ENCODE data around the gene ANKRD35. TPM values are rescaled to one million over a fixed set of nuclear protein-coding genes. Genes with fewer than 3 reads are reported as not detected.
A peak's percentile ranks its signal among the peaks of the same experiment; 100 is the strongest.

Gene ANKRD35
- total and polyA plus RNA-seq, 2 of the 8 experiments (the other 6 are each of a cell fraction or from before 2014, with no cell fraction given): 1.6 to 3.0 TPM

DNA sequence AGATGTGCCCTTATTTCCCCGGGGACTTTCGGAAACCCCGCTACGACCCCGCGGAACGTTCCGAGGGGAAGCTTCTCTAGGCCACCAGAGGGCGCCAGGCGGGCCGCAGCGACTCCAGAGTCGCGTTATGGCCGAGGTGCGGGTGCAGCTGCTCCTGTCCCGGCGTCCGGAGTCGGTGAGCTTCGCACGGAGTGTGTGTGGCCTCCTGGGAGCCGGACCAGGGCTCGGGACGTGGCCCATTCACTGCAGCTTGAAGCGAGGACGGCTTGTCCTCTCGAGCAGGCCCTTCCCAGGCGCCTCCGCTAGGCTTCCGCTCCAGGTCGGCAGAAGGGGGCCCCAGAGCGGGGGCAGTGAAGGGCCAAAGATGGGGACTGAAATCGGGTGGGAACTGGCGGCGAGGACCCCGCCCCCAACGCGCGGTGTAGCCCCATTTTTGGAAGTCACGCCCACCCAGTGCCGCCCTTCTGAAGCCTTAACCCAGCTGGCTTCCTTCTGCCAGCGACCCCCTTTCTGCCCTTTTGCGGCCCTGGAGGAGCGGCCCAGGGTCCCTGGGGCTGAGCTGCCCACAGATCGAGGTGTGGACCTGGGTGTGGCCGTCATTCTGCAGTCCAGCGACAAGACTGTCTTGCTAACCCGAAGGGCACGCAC, 40.0 kb downstream of the ANKRD35 start, which contains the start of gene NUDT17 (continued):
- TF ChIP-seq, protein P1, sequence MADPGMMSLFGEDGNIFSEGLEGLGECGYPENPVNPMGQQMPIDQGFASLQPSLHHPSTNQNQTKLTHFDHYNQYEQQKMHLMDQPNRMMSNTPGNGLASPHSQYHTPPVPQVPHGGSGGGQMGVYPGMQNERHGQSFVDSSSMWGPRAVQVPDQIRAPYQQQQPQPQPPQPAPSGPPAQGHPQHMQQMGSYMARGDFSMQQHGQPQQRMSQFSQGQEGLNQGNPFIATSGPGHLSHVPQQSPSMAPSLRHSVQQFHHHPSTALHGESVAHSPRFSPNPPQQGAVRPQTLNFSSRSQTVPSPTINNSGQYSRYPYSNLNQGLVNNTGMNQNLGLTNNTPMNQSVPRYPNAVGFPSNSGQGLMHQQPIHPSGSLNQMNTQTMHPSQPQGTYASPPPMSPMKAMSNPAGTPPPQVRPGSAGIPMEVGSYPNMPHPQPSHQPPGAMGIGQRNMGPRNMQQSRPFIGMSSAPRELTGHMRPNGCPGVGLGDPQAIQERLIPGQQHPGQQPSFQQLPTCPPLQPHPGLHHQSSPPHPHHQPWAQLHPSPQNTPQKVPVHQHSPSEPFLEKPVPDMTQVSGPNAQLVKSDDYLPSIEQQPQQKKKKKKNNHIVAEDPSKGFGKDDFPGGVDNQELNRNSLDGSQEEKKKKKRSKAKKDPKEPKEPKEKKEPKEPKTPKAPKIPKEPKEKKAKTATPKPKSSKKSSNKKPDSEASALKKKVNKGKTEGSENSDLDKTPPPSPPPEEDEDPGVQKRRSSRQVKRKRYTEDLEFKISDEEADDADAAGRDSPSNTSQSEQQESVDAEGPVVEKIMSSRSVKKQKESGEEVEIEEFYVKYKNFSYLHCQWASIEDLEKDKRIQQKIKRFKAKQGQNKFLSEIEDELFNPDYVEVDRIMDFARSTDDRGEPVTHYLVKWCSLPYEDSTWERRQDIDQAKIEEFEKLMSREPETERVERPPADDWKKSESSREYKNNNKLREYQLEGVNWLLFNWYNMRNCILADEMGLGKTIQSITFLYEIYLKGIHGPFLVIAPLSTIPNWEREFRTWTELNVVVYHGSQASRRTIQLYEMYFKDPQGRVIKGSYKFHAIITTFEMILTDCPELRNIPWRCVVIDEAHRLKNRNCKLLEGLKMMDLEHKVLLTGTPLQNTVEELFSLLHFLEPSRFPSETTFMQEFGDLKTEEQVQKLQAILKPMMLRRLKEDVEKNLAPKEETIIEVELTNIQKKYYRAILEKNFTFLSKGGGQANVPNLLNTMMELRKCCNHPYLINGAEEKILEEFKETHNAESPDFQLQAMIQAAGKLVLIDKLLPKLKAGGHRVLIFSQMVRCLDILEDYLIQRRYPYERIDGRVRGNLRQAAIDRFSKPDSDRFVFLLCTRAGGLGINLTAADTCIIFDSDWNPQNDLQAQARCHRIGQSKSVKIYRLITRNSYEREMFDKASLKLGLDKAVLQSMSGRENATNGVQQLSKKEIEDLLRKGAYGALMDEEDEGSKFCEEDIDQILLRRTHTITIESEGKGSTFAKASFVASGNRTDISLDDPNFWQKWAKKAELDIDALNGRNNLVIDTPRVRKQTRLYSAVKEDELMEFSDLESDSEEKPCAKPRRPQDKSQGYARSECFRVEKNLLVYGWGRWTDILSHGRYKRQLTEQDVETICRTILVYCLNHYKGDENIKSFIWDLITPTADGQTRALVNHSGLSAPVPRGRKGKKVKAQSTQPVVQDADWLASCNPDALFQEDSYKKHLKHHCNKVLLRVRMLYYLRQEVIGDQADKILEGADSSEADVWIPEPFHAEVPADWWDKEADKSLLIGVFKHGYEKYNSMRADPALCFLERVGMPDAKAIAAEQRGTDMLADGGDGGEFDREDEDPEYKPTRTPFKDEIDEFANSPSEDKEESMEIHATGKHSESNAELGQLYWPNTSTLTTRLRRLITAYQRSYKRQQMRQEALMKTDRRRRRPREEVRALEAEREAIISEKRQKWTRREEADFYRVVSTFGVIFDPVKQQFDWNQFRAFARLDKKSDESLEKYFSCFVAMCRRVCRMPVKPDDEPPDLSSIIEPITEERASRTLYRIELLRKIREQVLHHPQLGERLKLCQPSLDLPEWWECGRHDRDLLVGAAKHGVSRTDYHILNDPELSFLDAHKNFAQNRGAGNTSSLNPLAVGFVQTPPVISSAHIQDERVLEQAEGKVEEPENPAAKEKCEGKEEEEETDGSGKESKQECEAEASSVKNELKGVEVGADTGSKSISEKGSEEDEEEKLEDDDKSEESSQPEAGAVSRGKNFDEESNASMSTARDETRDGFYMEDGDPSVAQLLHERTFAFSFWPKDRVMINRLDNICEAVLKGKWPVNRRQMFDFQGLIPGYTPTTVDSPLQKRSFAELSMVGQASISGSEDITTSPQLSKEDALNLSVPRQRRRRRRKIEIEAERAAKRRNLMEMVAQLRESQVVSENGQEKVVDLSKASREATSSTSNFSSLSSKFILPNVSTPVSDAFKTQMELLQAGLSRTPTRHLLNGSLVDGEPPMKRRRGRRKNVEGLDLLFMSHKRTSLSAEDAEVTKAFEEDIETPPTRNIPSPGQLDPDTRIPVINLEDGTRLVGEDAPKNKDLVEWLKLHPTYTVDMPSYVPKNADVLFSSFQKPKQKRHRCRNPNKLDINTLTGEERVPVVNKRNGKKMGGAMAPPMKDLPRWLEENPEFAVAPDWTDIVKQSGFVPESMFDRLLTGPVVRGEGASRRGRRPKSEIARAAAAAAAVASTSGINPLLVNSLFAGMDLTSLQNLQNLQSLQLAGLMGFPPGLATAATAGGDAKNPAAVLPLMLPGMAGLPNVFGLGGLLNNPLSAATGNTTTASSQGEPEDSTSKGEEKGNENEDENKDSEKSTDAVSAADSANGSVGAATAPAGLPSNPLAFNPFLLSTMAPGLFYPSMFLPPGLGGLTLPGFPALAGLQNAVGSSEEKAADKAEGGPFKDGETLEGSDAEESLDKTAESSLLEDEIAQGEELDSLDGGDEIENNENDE (IDR thresholded peaks at IDR 0.05; ENCODE audit: insufficient replicate concordance, low read length): no peak
- TF ChIP-seq SRF (IDR thresholded peaks at IDR 0.05; ENCODE audit: low read depth, low read length) (no peak), SAP30 (IDR thresholded peaks at IDR 0.05; ENCODE audit: insufficient read depth, insufficient replicate concordance, low read length) (no peak), ZNF274 (IDR thresholded peaks at IDR 0.05; ENCODE audit: borderline replicate concordance, extremely low read depth, low read length) (no peak), POLR2AphosphoS5 (IDR thresholded peaks at IDR 0.05; ENCODE audit: low read depth, low read length) (peak; percentile 17), CHD2 (IDR thresholded peaks at IDR 0.05; ENCODE audit: low read length) (no peak), KDM5A (IDR thresholded peaks at IDR 0.05; ENCODE audit: low read length) (no peak), RAD21 (IDR thresholded peaks at IDR 0.05 in 1 of 2, conservative IDR thresholded peaks at IDR 0.05 in 1 of 2; ENCODE audit: low read depth in 2 of 2, low read length in 2 of 2) (peak; percentile 40 to 59; a peak in 3 of 4 replicates), CEBPB (IDR thresholded peaks at IDR 0.05; ENCODE audit: low read depth, low read length) (no peak), TBP (IDR thresholded peaks at IDR 0.05; ENCODE audit: low read depth, low read length) (peak; percentile 72), TCF12 (IDR thresholded peaks at IDR 0.05; ENCODE audit: low read depth, low read length) (no peak; the same call in 1 of the 2 replicates)

All from H1 (cell line).